HG03354 (cell line): ENCODE results near the gene CLDN34.

Experiments used
- ATAC-seq: cut with Tn5 transposase; IDR thresholded peaks from one replicate; pipeline ENCODE4 v1.9.1; 2021; ENCODE audit warnings: mild to moderate bottlenecking; ENCODE audit not compliant: unreplicated experiment, poor library complexity, severe bottlenecking

The CLDN34 gene, protein sequence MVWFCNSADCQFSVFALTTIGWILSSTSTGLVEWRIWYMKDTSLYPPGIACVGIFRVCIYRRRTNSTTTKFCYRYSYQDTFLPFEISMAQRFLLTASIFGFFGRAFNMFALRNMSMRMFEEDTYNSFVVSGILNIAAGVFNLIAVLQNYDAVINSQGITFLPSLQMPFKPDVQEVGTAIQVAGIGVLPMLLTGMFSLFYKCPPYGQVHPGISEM

DNA sequence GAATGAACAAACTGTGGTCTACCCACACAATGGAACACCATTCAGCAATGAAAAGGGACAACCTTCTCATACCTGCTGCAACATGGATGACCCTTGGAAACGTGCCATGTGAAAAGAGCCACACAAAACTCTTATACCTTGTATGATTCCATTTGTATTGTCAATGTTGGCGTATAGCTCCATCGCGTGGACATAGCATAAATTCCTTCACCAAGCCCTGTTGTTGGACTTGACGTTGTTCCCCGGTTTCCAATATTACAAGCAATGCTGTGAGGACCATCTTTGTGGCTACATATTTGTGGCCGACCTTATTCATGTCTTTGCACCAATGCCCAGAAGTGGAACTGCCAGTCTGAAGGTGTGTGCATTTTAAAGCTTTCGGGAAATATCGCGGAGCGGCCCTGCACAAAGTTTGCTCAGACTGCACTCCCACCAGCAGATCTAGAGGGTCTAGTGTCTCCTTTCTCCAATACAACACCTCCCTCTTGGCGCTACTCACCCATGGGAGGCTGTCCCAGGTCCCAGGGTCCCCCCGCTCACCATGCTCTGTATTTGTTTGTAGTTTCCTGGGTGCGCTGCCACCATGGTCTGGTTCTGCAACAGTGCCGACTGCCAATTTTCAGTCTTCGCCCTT, at the start of gene CLDN34:
TSS of gene CLDN34 (plus strand) at position 584 of the 634 bp plus-strand sequence. CDS start at position 584, 0 bp downstream.
- ATAC-seq, result no peak

GRCh38 chrX:9917861-9918260, 49.3 kb upstream of the CLDN34 start:
- ATAC-seq, result no peak

DNA sequence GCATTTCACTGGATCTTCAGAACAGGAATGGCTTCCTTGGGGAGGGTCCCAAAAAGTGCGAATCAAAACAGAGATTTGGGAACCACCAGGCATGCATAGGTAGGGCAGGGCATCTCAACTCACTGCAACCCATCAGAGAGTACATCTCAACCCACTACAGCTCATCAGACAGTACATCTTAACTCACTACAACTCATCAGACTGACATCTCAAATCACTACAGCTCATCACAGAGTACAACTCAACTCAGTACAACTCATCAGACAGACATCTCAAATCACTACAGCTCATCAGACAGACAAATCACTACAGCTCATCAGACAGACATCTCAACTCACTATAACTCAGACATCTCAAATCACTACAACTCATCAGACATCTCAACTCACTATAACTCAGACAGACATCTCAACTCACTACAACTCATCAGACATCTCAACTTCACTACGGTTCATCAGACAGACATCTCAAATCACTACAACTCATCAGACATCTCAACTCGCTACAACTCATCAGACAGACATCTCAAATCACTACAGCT, 47.5 kb upstream of the CLDN34 start:
- ATAC-seq, result no peak

DNA sequence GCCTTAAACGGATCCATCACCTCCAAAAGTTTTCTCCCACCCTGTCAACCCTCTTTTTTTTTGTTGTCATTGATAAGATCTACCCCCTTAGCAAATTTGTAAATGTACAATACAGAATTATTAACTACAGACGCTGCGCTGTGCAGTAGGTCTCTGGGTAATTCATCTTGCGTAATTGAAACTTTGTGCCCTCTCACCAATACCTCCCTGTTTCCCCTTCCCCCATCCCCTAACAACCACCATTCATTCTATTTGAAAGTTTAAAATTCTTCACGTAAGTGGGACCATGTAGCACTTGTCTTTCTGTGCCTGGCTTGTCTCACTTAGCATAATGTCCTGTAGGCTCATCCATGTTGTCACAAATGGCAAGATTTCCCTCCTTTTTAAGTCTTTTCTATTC, 45.8 kb upstream of the CLDN34 start:
- no peak for ATAC-seq

DNA sequence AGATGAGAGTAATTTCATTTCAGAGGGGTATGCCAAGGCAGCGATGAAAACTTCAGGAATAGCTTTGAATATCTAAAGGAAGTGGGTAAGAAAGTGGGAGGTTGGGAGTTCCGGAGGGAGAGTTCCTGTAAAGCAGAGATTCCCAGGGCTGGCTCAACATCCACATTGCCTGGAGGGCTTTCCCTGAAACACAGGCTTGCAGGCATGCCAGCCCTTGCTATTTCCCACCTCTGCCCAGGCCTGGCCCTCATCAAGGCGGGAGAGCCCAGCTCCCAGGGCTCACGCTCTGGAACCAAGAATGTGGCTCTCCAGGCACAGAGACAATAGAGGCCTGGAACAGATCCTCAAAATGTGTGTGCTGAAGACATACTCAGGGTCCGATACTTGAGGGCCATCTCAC, 43.8 kb upstream of the CLDN34 start:
- ATAC-seq, result no peak

DNA sequence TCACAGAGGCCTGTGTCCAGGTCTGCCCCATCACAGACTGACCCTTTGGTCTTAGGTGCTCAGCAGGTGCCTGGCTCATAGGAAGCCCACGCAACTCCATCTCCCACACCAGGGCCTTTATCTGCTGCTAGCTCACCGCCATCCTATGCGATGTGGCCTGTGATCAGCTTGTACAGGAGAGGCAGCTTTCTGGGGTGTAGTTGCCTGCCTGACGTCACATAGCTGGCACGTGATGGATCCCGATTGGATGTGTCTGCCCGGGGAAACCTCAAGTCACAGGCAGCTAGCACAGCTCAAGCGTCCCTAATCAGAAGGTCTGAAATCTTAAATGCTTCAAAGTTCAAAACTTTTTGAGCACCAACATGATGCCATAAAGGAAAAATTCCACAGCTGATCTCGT, 41.2 kb upstream of the CLDN34 start:
- ATAC-seq, result no peak

- no peak for ATAC-seq
These were observed 39.3 kb upstream of the CLDN34 start for GRCh38 chrX:9927698-9928482.

- ATAC-seq, result no peak
These were observed 31.7 kb upstream of the CLDN34 start for GRCh38 chrX:9935436-9935835.

- ATAC-seq, result no peak
These were observed 29.4 kb upstream of the CLDN34 start for GRCh38 chrX:9937761-9938160.

DNA sequence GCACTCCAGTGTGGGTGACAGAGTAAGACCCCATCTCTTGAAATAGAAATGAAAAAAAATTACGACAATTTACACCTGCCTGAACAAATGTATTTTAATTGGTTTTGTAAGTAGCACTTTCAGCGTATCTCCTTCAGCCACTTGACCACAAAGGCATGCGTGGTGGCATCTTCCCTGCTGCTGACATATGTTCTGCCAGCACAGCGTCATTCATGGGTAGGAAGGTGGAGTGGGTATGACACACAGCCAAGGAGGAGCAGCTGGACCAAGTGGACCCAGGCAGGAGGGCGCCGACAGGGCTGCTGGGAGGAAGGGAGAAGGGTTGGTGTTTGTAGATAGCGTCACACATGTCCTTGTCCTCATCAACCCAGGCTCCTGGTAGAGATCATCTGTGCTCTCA, 28.6 kb upstream of the CLDN34 start:
- no peak for ATAC-seq

- no peak for ATAC-seq
These were observed 26.7 kb upstream of the CLDN34 start for GRCh38 chrX:9940421-9940820.

GRCh38 chrX:9942086-9942485, 25.1 kb upstream of the CLDN34 start:
- peak; percentile 90 for ATAC-seq

DNA sequence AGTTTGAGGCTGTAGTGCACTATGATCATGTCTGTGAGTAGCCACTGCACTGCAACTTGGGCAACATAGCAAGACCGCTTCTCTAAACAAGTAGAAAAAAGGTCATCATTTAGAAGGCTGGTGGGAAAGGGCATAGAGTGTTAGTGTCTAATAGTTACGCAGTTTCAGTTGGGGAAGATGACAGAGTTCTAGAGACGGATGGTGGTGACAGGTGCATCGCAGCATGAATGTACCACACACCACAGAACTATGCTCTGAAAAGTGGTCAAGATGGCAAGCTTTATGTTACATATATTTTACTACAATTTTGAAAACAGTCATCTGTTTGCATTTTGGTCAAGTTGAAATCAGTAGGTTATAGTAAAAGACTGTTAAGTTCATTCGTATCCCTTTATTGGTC, 23.7 kb upstream of the CLDN34 start:
- no peak for ATAC-seq

DNA sequence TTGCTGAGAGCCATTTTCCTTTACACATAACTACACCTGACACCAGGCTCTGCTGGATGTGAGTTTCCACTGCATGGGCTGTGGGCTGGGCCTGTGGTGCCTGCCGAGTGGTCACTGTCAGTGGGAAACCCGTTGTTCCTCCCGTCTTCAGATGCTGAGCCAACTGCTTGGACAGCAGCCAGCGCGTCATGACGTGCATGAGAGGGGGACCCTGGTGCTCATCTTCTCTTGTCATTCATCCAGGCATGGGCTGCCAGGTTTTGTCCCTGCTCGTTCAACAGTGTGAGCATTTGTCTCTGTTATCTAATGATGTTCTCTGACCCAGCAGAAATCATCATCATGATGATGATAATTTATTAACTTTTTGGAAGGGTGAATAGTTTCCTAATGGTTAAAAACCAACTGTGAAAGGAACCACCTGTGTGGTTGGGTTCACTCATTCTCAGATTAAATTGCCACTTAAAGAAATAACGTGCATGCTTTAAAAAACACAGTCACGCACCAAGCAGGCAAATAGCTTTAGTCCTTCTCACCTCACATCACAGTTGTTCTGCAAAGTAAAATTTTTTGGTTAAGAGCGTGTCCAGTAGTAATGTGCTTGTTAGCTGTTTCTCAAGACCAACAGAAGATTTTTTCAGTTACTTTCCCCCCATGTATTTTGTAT, 19.9 kb upstream of the CLDN34 start:
- no peak for ATAC-seq

- no peak for ATAC-seq
These were observed 18.8 kb upstream of the CLDN34 start for GRCh38 chrX:9948406-9948805.

DNA sequence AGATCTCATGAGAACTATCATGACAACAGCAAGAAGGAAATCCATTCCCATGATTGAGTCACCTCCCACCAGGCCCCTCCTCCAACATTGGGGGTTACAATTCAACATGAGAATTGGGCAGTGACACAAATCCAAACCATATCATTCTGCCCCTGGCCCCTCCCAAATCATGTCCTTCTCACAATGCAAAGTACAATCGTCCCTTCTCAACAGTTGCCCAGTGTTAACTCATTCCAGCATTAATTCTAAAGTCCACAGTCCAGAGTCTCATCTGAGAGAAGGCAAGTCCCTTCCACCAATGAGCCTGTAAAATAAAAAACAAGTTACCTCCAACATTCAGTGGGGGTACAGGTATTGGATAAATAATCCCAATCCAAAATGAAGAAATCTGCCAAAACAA, 14.9 kb upstream of the CLDN34 start:
- ATAC-seq, result no peak

GRCh38 chrX:9953396-9953795, 13.8 kb upstream of the CLDN34 start:
- ATAC-seq, result no peak

GRCh38 chrX:9955506-9955905, 11.7 kb upstream of the CLDN34 start:
- ATAC-seq, result no peak

DNA sequence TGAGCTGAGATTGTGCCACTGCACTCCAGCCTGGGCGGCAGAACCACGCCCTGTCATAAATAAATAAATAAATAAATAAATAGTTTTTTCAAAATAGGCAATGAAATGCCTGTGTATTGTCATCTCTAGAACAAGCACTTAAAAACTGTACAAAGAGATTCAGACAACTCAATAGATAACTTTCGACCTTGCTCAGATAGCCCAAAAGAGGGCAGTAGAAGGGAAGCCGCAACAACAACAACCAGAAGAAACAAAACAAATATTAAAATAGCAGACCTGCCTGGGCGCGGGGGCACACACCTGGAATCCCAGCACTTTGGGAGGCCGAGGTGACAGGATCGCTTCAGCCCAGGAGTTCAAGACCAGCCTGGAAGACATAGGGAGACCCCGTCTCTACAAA, 9.4 kb upstream of the CLDN34 start:
- no peak for ATAC-seq

GRCh38 chrX:9958183-9958582, 9.0 kb upstream of the CLDN34 start:
- no peak for ATAC-seq
